ENCODE results near the gene ATP5F1E.

The ATP5F1E gene

GRCh38 chr20:59005523-59006166 lies 26.5 kb downstream of the ATP5F1E start:
- DNase-seq (ENCODE audit: low read depth), result no peak

- DNase-seq (ENCODE audit: low read depth), result no peak
Observed at GRCh38 chr20:59004763-59005522, 27.2 kb downstream of the ATP5F1E start.

- no peak for DNase-seq (ENCODE audit: low read depth)
Observed at GRCh38 chr20:59004493-59004762, 27.7 kb downstream of the ATP5F1E start.

- no peak for DNase-seq (ENCODE audit: low read depth)
Observed at GRCh38 chr20:59003836-59004492, 28.2 kb downstream of the ATP5F1E start.

- DNase-seq (ENCODE audit: low read depth), result no peak
Observed at GRCh38 chr20:59002874-59003399, 29.2 kb downstream of the ATP5F1E start.

GRCh38 chr20:59002388-59002787 lies 29.7 kb downstream of the ATP5F1E start:
- DNase-seq (ENCODE audit: low read depth), result no peak

- no peak for DNase-seq (ENCODE audit: low read depth)
Observed at GRCh38 chr20:59001449-59002171, 30.5 kb downstream of the ATP5F1E start.

- no peak for DNase-seq (ENCODE audit: low read depth)
Observed at GRCh38 chr20:59001068-59001448, 31.1 kb downstream of the ATP5F1E start.

GRCh38 chr20:59000326-59000725 lies 31.8 kb downstream of the ATP5F1E start:
- DNase-seq (ENCODE audit: low read depth), result no peak

GRCh38 chr20:58998656-58999055 lies 33.5 kb downstream of the ATP5F1E start:
- DNase-seq (ENCODE audit: low read depth), result no peak

GRCh38 chr20:58997141-58997770 lies 34.9 kb downstream of the ATP5F1E start:
- no peak for DNase-seq (ENCODE audit: low read depth)

- no peak for DNase-seq (ENCODE audit: low read depth)
Observed at GRCh38 chr20:58996226-58996611, 35.9 kb downstream of the ATP5F1E start.

- no peak for DNase-seq (ENCODE audit: low read depth)
Observed at GRCh38 chr20:58995461-58996225, 36.5 kb downstream of the ATP5F1E start.

- no peak for DNase-seq (ENCODE audit: low read depth)
Observed at GRCh38 chr20:58994390-58995159, 37.6 kb downstream of the ATP5F1E start.

GRCh38 chr20:58993332-58994248 lies 38.5 kb downstream of the ATP5F1E start:
- DNase-seq (ENCODE audit: low read depth), result no peak

GRCh38 chr20:58992911-58993310 lies 39.2 kb downstream of the ATP5F1E start:
- no peak for DNase-seq (ENCODE audit: low read depth)

GRCh38 chr20:58991715-58992114 lies 40.4 kb downstream of the ATP5F1E start:
- DNase-seq (ENCODE audit: low read depth), result no peak

- no peak for DNase-seq (ENCODE audit: low read depth)
Observed at GRCh38 chr20:58990651-58991445, 41.3 kb downstream of the ATP5F1E start.

GRCh38 chr20:58989196-58989595 lies 42.9 kb downstream of the ATP5F1E start:
- DNase-seq (ENCODE audit: low read depth), result no peak
